Measurements from ENCODE around the gene PHTF2. TPM values are rescaled to one million over a fixed set of nuclear protein-coding genes. Genes with fewer than 3 reads are reported as not detected.

The PHTF2 gene
- polyA plus RNA-seq, 1 donor (not counting 4 experiments of a cell fraction or from before 2014, with no cell fraction given), result 24.1 TPM

DNA sequence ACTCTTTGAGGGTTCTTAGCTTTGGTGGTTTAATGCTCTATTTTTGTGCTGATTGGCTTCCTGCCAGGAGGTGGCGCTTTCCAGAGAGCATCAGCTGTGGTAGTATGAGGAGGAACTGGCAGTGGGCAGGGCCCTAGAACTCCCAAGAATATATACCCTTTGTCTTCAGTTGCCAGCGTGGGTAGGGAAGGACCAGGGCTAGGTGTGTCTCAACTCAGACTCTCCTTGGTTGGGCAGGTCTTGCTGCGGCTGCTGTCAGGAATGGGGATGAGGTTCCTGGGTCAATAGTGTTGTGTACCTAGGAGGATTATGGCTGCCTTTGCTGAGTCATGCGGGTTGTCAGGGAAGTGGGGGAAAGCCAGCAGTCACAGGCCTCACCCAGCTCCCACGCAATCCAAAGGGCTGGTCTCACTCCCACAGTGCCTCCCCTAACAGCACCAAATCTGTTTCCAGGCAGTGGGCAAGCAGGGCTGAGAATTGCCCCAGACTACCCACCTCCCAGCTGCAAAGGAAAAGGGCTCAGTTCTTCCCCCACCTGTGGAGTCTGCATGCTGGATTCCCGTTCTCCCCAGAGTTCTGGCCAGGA, 191.5 kb downstream of the PHTF2 start:
- TF ChIP-seq EZH2 (IDR thresholded peaks at IDR 0.05; ENCODE audit: low read length), result no peak
- TF ChIP-seq, protein P1, sequence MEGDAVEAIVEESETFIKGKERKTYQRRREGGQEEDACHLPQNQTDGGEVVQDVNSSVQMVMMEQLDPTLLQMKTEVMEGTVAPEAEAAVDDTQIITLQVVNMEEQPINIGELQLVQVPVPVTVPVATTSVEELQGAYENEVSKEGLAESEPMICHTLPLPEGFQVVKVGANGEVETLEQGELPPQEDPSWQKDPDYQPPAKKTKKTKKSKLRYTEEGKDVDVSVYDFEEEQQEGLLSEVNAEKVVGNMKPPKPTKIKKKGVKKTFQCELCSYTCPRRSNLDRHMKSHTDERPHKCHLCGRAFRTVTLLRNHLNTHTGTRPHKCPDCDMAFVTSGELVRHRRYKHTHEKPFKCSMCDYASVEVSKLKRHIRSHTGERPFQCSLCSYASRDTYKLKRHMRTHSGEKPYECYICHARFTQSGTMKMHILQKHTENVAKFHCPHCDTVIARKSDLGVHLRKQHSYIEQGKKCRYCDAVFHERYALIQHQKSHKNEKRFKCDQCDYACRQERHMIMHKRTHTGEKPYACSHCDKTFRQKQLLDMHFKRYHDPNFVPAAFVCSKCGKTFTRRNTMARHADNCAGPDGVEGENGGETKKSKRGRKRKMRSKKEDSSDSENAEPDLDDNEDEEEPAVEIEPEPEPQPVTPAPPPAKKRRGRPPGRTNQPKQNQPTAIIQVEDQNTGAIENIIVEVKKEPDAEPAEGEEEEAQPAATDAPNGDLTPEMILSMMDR (optimal IDR thresholded peaks at IDR 0.05 in 1 of 3, IDR thresholded peaks at IDR 0.05 in 1 of 3, conservative IDR thresholded peaks at IDR 0.05 in 1 of 3; ENCODE audit: extremely low read depth in 1 of 3, insufficient read depth in 2 of 3, low read length in 3 of 3), result no peak
- Histone ChIP-seq H3K9ac (ENCODE audit: control insufficient read depth, extremely low read depth, insufficient read depth, low read length) (no peak overlapping the region), H3K4me2 (ENCODE audit: control insufficient read depth, extremely low read depth, insufficient read depth, low read depth, low read length) (no peak overlapping the region), H3K27me3 (ENCODE audit: control insufficient read depth, extremely low read depth, insufficient read depth, low read length) (peaks cover 4% of the 10 kb centered on the region), H4K20me1 (ENCODE audit: control insufficient read depth, extremely low read depth, insufficient read depth, low read length) (no peaks in the 10 kb centered on the region), H3K4me3 (ENCODE audit: control insufficient read depth in 2 of 3, extremely low read depth in 1 of 3, insufficient read depth in 2 of 3, low read depth in 1 of 3, low read length in 3 of 3) (no peak overlapping the region), H2AFZ (ENCODE audit: control insufficient read depth, low read length) (no peak overlapping the region), H3K9me3 (ENCODE audit: control insufficient read depth, low read depth, low read length) (no peaks in the 10 kb centered on the region), H3K27ac (ENCODE audit: control insufficient read depth, insufficient read depth, low read length) (no peak overlapping the region), H3K36me3 (ENCODE audit: control insufficient read depth in 2 of 2, extremely low read depth in 1 of 2, insufficient read depth in 2 of 2, low read length in 2 of 2) (no peaks in the 10 kb centered on the region), H3K9me1 (ENCODE audit: control insufficient read depth, extremely low read depth, insufficient read depth, low read length) (no peaks in the 10 kb centered on the region), H3K79me2 (ENCODE audit: control insufficient read depth, insufficient read depth, low read length) (no peaks in the 10 kb centered on the region), H3K4me1 (ENCODE audit: control insufficient read depth, extremely low read depth, insufficient read depth, low read length) (no peaks in the 10 kb centered on the region)
- FAIRE-seq, result no peak
- no peak for DNase-seq (ENCODE audit: low read depth, low spot score)
- dilution Hi-C loops (cut with MboI; ENCODE audit: extremely low pct_ligation_motif_present, low sequenced_read_pairs), result no loop called here

DNA sequence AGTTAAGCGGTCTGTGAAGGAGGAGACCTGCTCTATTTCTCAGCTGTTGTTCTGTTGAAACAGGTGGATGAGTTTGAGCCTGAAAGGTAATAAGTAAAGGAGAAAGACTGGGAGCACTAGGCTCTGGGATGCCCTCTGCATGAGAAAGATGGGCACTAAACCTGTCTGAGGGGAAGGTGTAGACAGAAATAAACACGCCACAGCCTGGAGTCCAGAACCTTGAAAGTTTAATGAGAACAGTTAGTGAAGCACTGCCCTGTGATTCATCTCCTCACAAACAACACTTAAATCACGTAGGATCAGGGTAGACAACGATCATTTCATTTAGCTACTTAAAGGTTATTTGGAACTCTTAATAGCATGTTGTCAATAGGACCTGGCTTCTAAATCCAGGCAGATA, 193.1 kb downstream of the PHTF2 start:
- no peaks in the 10 kb centered on the region for H3K9me3 ChIP-seq (ENCODE audit: control insufficient read depth, low read depth, low read length)
- H3K4me1 ChIP-seq (ENCODE audit: control insufficient read depth, extremely low read depth, insufficient read depth, low read length), result no peaks in the 10 kb centered on the region
- no peaks in the 10 kb centered on the region for H3K79me2 ChIP-seq (ENCODE audit: control insufficient read depth, insufficient read depth, low read length)
- H3K4me3 ChIP-seq (ENCODE audit: control insufficient read depth in 2 of 3, extremely low read depth in 1 of 3, insufficient read depth in 2 of 3, low read depth in 1 of 3, low read length in 3 of 3), result no peak overlapping the region
- DNase-seq (ENCODE audit: low read depth, low spot score) (no peak), FAIRE-seq (no peak)
- no peaks in the 10 kb centered on the region for H4K20me1 ChIP-seq (ENCODE audit: control insufficient read depth, extremely low read depth, insufficient read depth, low read length)
- H3K4me2 ChIP-seq (ENCODE audit: control insufficient read depth, extremely low read depth, insufficient read depth, low read depth, low read length), result no peak overlapping the region
- no peaks in the 10 kb centered on the region for H3K36me3 ChIP-seq (ENCODE audit: control insufficient read depth in 2 of 2, extremely low read depth in 1 of 2, insufficient read depth in 2 of 2, low read length in 2 of 2)
- no peaks in the 10 kb centered on the region for H3K9me1 ChIP-seq (ENCODE audit: control insufficient read depth, extremely low read depth, insufficient read depth, low read length)
- H3K9ac ChIP-seq (ENCODE audit: control insufficient read depth, extremely low read depth, insufficient read depth, low read length), result no peak overlapping the region
- no peak overlapping the region for H2AFZ ChIP-seq (ENCODE audit: control insufficient read depth, low read length)
- no peak overlapping the region for H3K27ac ChIP-seq (ENCODE audit: control insufficient read depth, insufficient read depth, low read length)
- no peaks in the 10 kb centered on the region for H3K27me3 ChIP-seq (ENCODE audit: control insufficient read depth, extremely low read depth, insufficient read depth, low read length)
- TF ChIP-seq, protein P1 (optimal IDR thresholded peaks at IDR 0.05 in 1 of 3, IDR thresholded peaks at IDR 0.05 in 1 of 3, conservative IDR thresholded peaks at IDR 0.05 in 1 of 3; ENCODE audit: extremely low read depth in 1 of 3, insufficient read depth in 2 of 3, low read length in 3 of 3), result no peak
- no peak for TF ChIP-seq EZH2 (IDR thresholded peaks at IDR 0.05; ENCODE audit: low read length)
- dilution Hi-C loops (cut with MboI; ENCODE audit: extremely low pct_ligation_motif_present, low sequenced_read_pairs), result no loop called here
